ENCODE measurements around the gene SYNGR4. TPM values are rescaled to one million over a fixed set of nuclear protein-coding genes. Genes with fewer than 3 reads are reported as not detected.

The SYNGR4 gene
- 2.3 to 3.7 TPM (median 2.8 TPM) in 5 replicates for total RNA-seq (2022; extraction: Qiagen RNA extraction)

DNA sequence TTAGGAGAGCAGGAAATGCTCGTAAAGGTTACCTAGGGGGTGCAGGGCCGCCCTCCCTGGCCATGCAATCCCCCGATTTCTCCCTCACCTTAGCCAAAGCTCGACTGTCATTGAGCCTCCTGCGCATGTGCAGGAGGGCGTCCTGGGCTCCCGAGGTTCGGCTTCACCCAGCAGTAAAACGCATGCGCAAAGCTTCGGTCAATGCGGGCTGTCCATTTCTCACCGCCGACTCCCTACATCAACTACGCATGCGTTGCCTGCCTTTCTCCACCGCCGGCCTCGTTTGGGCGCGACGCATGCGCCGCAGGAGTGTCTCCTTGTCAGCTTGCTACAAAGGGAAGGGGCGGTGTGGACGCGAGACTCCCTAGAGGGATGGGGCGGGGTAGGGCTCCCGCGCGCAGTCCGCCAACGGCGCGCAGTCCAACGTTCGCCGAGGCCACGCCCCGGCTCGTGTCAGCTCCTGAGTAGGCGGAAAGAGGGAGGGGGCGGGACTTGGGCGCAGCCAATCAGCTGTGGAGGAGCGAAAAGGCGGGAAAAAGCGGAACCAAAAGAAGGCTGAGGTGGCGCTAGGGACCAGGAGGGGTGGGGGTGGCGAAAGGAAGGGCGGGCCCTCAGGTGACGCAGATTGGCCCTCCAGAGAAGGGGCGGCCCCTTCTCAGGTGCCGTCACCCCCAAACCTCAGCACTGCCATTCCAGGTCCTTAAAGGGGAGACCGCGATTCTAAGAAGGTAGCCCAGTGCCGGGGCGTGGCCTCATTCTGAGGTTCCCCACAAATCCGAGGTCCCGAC is at the start of gene SYNGR4, which contains the start of gene TMEM143:
SYNGR4 (plus strand) TSS at position 558 of the 788 bp plus-strand sequence. CDS start 1,476 bp downstream, outside the sequence.
TMEM143 (minus strand) TSS at position 131 of the 788 bp plus-strand sequence; CDS start at position 111, 20 bp downstream.

DNA sequence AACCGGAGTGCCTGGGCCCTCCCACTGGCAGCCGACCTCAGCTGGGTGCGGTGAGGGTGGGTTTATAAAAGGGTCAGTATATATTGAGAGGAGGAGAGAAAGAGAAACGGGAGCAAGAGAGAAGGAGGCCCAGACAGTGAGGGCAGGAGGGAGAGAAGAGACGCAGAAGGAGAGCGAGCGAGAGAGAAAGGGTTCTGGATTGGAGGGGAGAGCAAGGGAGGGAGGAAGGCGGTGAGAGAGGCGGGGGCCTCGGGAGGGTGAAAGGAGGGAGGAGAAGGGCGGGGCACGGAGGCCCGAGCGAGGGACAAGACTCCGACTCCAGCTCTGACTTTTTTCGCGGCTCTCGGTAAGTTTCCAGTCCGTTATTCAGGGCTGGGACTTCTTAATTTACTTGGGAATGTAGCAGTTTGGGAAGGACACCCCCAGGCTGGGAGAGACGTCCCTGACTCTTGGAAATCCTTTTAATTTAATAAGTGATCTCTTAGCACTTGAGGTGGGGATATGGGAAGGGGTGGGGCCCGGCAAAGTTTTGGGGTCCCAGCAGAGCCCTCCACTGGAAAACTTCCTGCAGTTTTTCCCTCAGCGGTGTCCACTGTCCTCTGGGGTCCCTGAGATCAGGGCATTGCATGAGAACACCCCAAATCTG is 38.8 kb upstream of the SYNGR4 start, which contains the start of gene EMP3:
EMP3 (plus strand) TSS at position 288 of the 646 bp plus-strand sequence. CDS start 1,293 bp downstream, outside the sequence.

GRCh38 chr19:48391100-48392005 is 27.2 kb downstream of the SYNGR4 start, which contains the start of gene KDELR1:
Gene KDELR1, minus strand, starts transcription at chr19:48391551. Its CDS starts 193 bp downstream, at chr19:48391358.

DNA sequence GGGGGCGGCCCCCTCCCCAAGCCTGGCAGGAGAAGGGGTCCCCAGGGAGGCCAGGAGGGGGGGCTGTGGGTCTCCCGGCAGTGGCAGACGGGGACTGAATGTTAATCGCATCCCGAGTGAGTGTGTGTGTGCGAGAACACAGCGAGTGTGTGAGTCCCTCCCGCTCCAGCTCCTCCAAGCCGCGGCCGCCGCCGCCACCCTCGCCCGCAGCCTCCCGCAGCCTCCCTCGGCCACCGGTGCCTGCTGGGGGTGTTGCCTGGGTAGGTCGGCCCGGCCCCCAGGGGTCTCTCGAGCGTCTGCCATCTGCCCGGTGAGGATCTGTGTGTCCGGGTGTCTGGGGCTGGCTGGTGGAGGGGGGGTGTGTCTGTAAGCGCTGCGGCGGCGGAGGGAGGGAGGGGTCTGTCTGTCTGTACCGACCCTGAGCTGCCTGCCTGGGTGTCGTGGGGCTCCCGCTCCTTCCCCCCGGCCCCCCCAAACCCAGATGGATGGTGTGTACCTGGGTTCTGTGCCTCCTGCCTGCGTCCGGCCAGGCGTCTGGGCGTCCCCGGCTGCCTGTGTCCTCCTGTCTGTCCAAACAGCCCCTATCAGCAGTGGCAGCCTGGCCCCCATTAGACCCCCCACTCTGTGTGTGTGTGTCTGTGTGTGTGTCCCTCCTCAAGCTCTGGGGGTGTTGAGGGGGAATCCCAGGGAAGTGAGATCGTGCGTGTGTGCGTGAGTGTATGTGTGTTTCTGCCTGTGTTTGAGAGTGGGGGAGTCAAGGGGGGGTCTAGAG is 29.6 kb downstream of the SYNGR4 start, which contains the start of gene GRIN2D:
GRIN2D (plus strand) TSS at position 110 of the 772 bp plus-strand sequence. CDS start 4,725 bp downstream, outside the sequence.

Other genes with a start within 250 kb of the SYNGR4 start
- 59.2 to 68.1 TPM (median 61.0 TPM) in 5 replicates for gene LIG1, start 194.0 kb upstream of the SYNGR4 start, total RNA-seq (2022; extraction: Qiagen RNA extraction)
- gene ZSWIM9, start 193.7 kb upstream of the SYNGR4 start, total RNA-seq (2022; extraction: Qiagen RNA extraction), result 4.8 to 7.7 TPM (median 6.1 TPM) in 5 replicates
- 14.8 to 18.9 TPM (median 18.0 TPM) in 5 replicates for gene CARD8, start 108.5 kb upstream of the SYNGR4 start, total RNA-seq (2022; extraction: Qiagen RNA extraction)
- gene ZNF114, start 94.3 kb upstream of the SYNGR4 start, total RNA-seq (2022; extraction: Qiagen RNA extraction), result 8.3 to 10.1 TPM (median 9.5 TPM) in 5 replicates
- gene EMP3, start 38.8 kb upstream of the SYNGR4 start, total RNA-seq (2022; extraction: Qiagen RNA extraction), result 380 to 538 TPM (median 393 TPM) in 5 replicates
- 3.6 to 4.8 TPM (median 4.8 TPM) in 5 replicates for gene TMEM143, start 427 bp upstream of the SYNGR4 start, total RNA-seq (2022; extraction: Qiagen RNA extraction)
- gene KDELR1, start 27.2 kb downstream of the SYNGR4 start, total RNA-seq (2022; extraction: Qiagen RNA extraction), result 328 to 488 TPM (median 483 TPM) in 5 replicates
- 5.0 to 9.7 TPM (median 8.6 TPM) in 5 replicates for gene GRIN2D, start 29.3 kb downstream of the SYNGR4 start, total RNA-seq (2022; extraction: Qiagen RNA extraction)
- gene GRWD1, start 81.6 kb downstream of the SYNGR4 start, total RNA-seq (2022; extraction: Qiagen RNA extraction), result 93.6 to 132 TPM (median 119 TPM) in 5 replicates
- 1.1 to 2.1 TPM (median 1.2 TPM) in 5 replicates for gene KCNJ14, start 91.2 kb downstream of the SYNGR4 start, total RNA-seq (2022; extraction: Qiagen RNA extraction)
- gene CYTH2, start 105.0 kb downstream of the SYNGR4 start, total RNA-seq (2022; extraction: Qiagen RNA extraction), result 54.6 to 66.8 TPM (median 60.9 TPM) in 5 replicates
- gene LMTK3, start 147.5 kb downstream of the SYNGR4 start, total RNA-seq (2022; extraction: Qiagen RNA extraction), result 2.2 to 5.3 TPM (median 4.8 TPM) in 5 replicates
- gene SULT2B1, start 187.8 kb downstream of the SYNGR4 start, total RNA-seq (2022; extraction: Qiagen RNA extraction), result 11.9 to 18.4 TPM (median 17.2 TPM) in 5 replicates
- 0.08 to 0.11 TPM in 2 of 5 replicates, not detected in the others for gene SPACA4, start 242.4 kb downstream of the SYNGR4 start, total RNA-seq (2022; extraction: Qiagen RNA extraction)